ENCODE measurements around the gene GTF2A2. TPM values are rescaled to one million over a fixed set of nuclear protein-coding genes. Genes with fewer than 3 reads are reported as not detected.

Gene GTF2A2
- total RNA-seq, 1 experiment from 2014 or later, result 175 TPM

GRCh38 chr15:59596640-59597039 lies 60.7 kb downstream of the GTF2A2 start:
- no TSS peak for BruUV-seq (replicated peaks)
- H3K9ac ChIP-seq (ENCODE audit: low read length), result no peak overlapping the region
- CTCF ChIA-PET, result interaction anchor here (1.0 kb wide), 1 partner anchor 11 kb away, joined by 3 read pairs; no protein-coding TSS in a partner anchor
- TF ChIP-seq ATF3 (IDR thresholded peaks at IDR 0.05), result no peak
- no peak for TF ChIP-seq SIN3A (IDR thresholded peaks at IDR 0.05; ENCODE audit: low read depth)
- no peak for TF ChIP-seq RAD21 (IDR thresholded peaks at IDR 0.05; ENCODE audit: low read depth)
- TF ChIP-seq EGR1 (IDR thresholded peaks at IDR 0.05; ENCODE audit: low read depth), result no peak
- no peak for TF ChIP-seq ELF1 (IDR thresholded peaks at IDR 0.05; ENCODE audit: borderline replicate concordance, low read depth)
- TF ChIP-seq CEBPB (IDR thresholded peaks at IDR 0.05; ENCODE audit: low read depth), result no peak
- no peak for TF ChIP-seq EZH2 (IDR thresholded peaks at IDR 0.05)
- no peak for TF ChIP-seq MAX (IDR thresholded peaks at IDR 0.05)
- no peak for TF ChIP-seq POLR2AphosphoS5 (IDR thresholded peaks at IDR 0.05; ENCODE audit: low read depth, low read length)
- TF ChIP-seq CBX3 (IDR thresholded peaks at IDR 0.05; ENCODE audit: low read depth), result no peak
- no peak for TF ChIP-seq YY1 (IDR thresholded peaks at IDR 0.05; ENCODE audit: extremely low read depth, insufficient replicate concordance, low read depth, low read length)
- no peak for TF ChIP-seq SP1 (IDR thresholded peaks at IDR 0.05; ENCODE audit: low read depth)
- no peak for TF ChIP-seq EZH2phosphoT487 (IDR thresholded peaks at IDR 0.05; ENCODE audit: borderline replicate concordance)
- TF ChIP-seq TCF7L2 (IDR thresholded peaks at IDR 0.05; ENCODE audit: borderline replicate concordance, extremely low read depth, insufficient read depth, insufficient read length), result no peak
- no peak for TF ChIP-seq JUND (IDR thresholded peaks at IDR 0.05)
- no peak for TF ChIP-seq REST (IDR thresholded peaks at IDR 0.05; ENCODE audit: low read depth)
- no peak for TF ChIP-seq POLR2A (IDR thresholded peaks at IDR 0.05; ENCODE audit: borderline replicate concordance, extremely low read depth, insufficient read depth, insufficient read length)
- TF ChIP-seq CTCF (IDR thresholded peaks at IDR 0.05 in 2 of 3, conservative IDR thresholded peaks at IDR 0.05 in 1 of 3; ENCODE audit: borderline replicate concordance in 1 of 3, insufficient read depth in 1 of 3, low read depth in 2 of 3, low read length in 2 of 3), result no peak
- no peak for TF ChIP-seq SRF (IDR thresholded peaks at IDR 0.05; ENCODE audit: low read depth)
- no peak for TF ChIP-seq ZBTB33 (IDR thresholded peaks at IDR 0.05; ENCODE audit: extremely low read depth, insufficient replicate concordance, low read length)
- no peaks in the 10 kb centered on the region for H3K9me3 ChIP-seq (ENCODE audit: control insufficient read depth in 1 of 2, insufficient read depth in 1 of 2, low read depth in 1 of 2, low read length in 2 of 2)
- H3K4me2 ChIP-seq (ENCODE audit: low read length), result no peak overlapping the region
- no peaks in the 10 kb centered on the region for H3K27me3 ChIP-seq (ENCODE audit: insufficient read depth, low read length)
- H4K20me1 ChIP-seq (ENCODE audit: insufficient read depth), result no peaks in the 10 kb centered on the region
- H3K79me2 ChIP-seq (ENCODE audit: insufficient read depth, low read length), result no peaks in the 10 kb centered on the region
- no peaks in the 10 kb centered on the region for H3K36me3 ChIP-seq (ENCODE audit: control insufficient read depth in 1 of 2, insufficient read depth in 2 of 2, low read length in 2 of 2)
- H3K27ac ChIP-seq (ENCODE audit: low read depth, low read length), result no peak overlapping the region
- no peaks in the 10 kb centered on the region for H3K9me2 ChIP-seq (ENCODE audit: insufficient read depth)
- H2AFZ ChIP-seq (ENCODE audit: low read depth, low read length, poor library complexity, severe bottlenecking), result no peak overlapping the region
- intact Hi-C loops (cut with micrococcal nuclease), result no loop called here
- RAD21 ChIA-PET (ENCODE audit: low non-redundant PET in 1 of 2, low total read pairs in 2 of 2, uncharacterized antibody in 2 of 2, unreplicated experiment in 2 of 2), result no interaction called here
- ATAC-seq (no peak), DNase-seq (ENCODE audit: low read depth, low spot score) (no peak)
- no peak overlapping the region for H3K4me3 ChIP-seq (replicated peaks in 1 of 2; ENCODE audit: low read depth in 1 of 2, low read length in 2 of 2)
- POLR2A ChIA-PET, result no interaction called here
- H3K4me1 ChIP-seq (ENCODE audit: control insufficient read depth in 1 of 2, insufficient read depth in 2 of 2, low read length in 2 of 2), result no peaks in the 10 kb centered on the region
